OCI-LY3 (cell line): ENCODE results near the gene F12.

Source experiments
- CTCF ChIP-seq: fragments of 200-600, 300-600 bp; sonication (generic); IDR thresholded peaks from 2 replicates; pipeline ENCODE4 v1.5.1; 2014; ENCODE audit warnings: antibody characterized with exemption, low read length, low read depth
- EZH2phosphoT487 ChIP-seq: fragments of 200-600 bp; shearing (Covaris generic); IDR thresholded peaks from 2 replicates; pipeline ENCODE4 v1.6.1; 2018; ENCODE audit warnings: antibody characterized with exemption, mixed run types, low read depth

- TF ChIP-seq CTCF = no peak
- TF ChIP-seq EZH2phosphoT487 = no peak
Observed at GRCh38 chr5:177353093-177353492, 56.3 kb downstream of the F12 start.
